Peyer's patch (tissue), 4 donors: ENCODE data around the gene TENT5C. TPM values are rescaled to one million over a fixed set of nuclear protein-coding genes. Genes with fewer than 3 reads are reported as not detected.
A peak's percentile ranks its signal among the peaks of the same experiment; 100 is the strongest.

Source experiments
- DNase-seq, 3 donors: peaks; one replicate each; pipeline ENCODE4 v3.0.0-alpha.2; 2017 to 2019
- H3K27ac ChIP-seq, 4 donors: fragments of 200-600 bp; sonication (generic); one replicate each; pipeline ENCODE4 v1.5.1; 2016 to 2019
- H3K27me3 ChIP-seq, 2 donors: fragments of 200-600 bp; sonication (generic); one replicate each; pipeline ENCODE4 v1.5.1; 2019
- H3K36me3 ChIP-seq, 3 donors: fragments of 200-600 bp; sonication (generic); one replicate each; pipeline ENCODE4 v1.5.1; 2016 to 2019
- H3K4me1 ChIP-seq, 4 donors: fragments of 200-600 bp; sonication (generic); one replicate each; pipeline ENCODE4 v1.5.1; 2016 to 2019
- H3K4me3 ChIP-seq, 4 donors: fragments of 200-600 bp; sonication (generic); 1 replicate in 3 of 4; 2 replicates in 1 of 4; pipeline ENCODE4 v1.5.1; 2016 to 2019; ENCODE audit warnings: mild to moderate bottlenecking in 1 of 4
- H3K9me3 ChIP-seq, 4 donors: fragments of 200-600 bp; sonication (generic); one replicate each; pipeline ENCODE4 v1.5.1; 2016 to 2019; ENCODE audit warnings: mild to moderate bottlenecking in 1 of 4
- POLR2A ChIP-seq, 2 donors: fragments of 450-650 bp; IDR thresholded peaks; one replicate each; pipeline ENCODE4 v1.5.1; 2017; ENCODE audit warnings: antibody characterized with exemption in 2 of 2, mild to moderate bottlenecking in 2 of 2, moderate library complexity in 2 of 2
- total RNA-seq, 4 donors: library from RNA; depleted of rRNA; stranded (reverse); fragments of >200 nt; gene quantifications; one replicate each; pipeline ENCODE4 v1.1.0, GENCODE V29; 2016
- TF ChIP-seq, protein P1 (sequence below), 6 experiments: fragments of 450-650 bp in 4 of 6; fragments of 200-600 bp in 2 of 6; sonication (generic) in 1 of 6; IDR thresholded peaks; one replicate each; pipeline ENCODE4 v1.5.1; 2017 to 2019; ENCODE audit warnings: antibody characterized with exemption in 6 of 6, mild to moderate bottlenecking in 3 of 6, moderate library complexity in 1 of 6

The TENT5C gene
- total RNA-seq, 4 donors from 2014 or later, result 6.4 to 20.6 (median 12.8) TPM

DNA sequence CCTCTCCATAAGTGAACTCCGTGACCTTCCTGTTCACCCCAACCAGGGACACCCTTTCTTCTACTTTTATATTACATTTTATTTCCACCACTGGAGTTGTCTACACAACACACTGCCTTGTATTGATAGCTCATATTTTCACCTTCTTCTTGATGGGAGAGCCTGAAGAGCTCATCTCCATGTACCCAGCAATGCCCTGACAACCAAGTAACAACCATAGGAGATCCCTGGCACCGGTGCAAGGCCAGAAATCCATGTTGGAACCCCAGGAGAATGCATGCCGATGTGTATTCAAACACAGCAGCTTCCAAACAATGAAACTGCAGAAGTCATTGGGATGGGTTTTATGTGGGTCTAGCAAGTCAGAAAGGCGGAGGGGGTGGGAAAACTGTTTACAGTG lies 15.5 kb downstream of the TENT5C start:
- Histone ChIP-seq H3K4me1 (no peaks in the 10 kb centered on the region), H3K36me3 (peaks cover 0 to 5% (median 0%) of the 10 kb centered on the region in 3 donors), H3K27me3 (no peaks in the 10 kb centered on the region), H3K9me3 (no peaks in the 10 kb centered on the region), H3K27ac (no peak overlapping the region), H3K4me3 (no peak overlapping the region)
- TF ChIP-seq POLR2A (IDR thresholded peaks at IDR 0.05), result no peak
- TF ChIP-seq, protein P1, sequence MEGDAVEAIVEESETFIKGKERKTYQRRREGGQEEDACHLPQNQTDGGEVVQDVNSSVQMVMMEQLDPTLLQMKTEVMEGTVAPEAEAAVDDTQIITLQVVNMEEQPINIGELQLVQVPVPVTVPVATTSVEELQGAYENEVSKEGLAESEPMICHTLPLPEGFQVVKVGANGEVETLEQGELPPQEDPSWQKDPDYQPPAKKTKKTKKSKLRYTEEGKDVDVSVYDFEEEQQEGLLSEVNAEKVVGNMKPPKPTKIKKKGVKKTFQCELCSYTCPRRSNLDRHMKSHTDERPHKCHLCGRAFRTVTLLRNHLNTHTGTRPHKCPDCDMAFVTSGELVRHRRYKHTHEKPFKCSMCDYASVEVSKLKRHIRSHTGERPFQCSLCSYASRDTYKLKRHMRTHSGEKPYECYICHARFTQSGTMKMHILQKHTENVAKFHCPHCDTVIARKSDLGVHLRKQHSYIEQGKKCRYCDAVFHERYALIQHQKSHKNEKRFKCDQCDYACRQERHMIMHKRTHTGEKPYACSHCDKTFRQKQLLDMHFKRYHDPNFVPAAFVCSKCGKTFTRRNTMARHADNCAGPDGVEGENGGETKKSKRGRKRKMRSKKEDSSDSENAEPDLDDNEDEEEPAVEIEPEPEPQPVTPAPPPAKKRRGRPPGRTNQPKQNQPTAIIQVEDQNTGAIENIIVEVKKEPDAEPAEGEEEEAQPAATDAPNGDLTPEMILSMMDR (IDR thresholded peaks at IDR 0.05), result no peak
- DNase-seq, result peak in 1 of 3 donors; percentile 11

DNA sequence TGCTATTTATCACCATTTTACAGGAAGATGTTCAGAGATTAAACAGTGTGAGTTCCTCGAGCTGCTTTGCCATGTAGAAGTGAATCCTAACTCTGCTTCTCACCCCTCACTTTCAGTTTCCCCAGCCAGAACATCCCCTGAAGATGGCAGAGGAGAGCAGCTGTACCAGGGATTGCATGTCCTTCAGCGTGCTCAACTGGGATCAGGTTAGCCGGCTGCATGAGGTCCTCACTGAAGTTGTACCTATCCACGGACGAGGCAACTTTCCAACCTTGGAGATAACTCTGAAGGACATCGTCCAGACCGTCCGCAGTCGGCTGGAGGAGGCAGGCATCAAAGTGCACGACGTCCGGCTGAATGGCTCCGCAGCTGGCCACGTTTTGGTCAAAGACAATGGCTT lies 16.9 kb downstream of the TENT5C start:
- Histone ChIP-seq H3K9me3 (no peaks in the 10 kb centered on the region), H3K27ac (no peak overlapping the region), H3K4me3 (no peak overlapping the region), H3K4me1 (peaks cover 0 to 3% (median 0%) of the 10 kb centered on the region in 4 donors), H3K27me3 (no peaks in the 10 kb centered on the region), H3K36me3 (peaks cover 0 to 5% (median 0%) of the 10 kb centered on the region in 3 donors)
- no peak for TF ChIP-seq POLR2A (IDR thresholded peaks at IDR 0.05)
- TF ChIP-seq, protein P1 (IDR thresholded peaks at IDR 0.05), result no peak
- DNase-seq, result peak in 1 of 3 donors; percentile 15

DNA sequence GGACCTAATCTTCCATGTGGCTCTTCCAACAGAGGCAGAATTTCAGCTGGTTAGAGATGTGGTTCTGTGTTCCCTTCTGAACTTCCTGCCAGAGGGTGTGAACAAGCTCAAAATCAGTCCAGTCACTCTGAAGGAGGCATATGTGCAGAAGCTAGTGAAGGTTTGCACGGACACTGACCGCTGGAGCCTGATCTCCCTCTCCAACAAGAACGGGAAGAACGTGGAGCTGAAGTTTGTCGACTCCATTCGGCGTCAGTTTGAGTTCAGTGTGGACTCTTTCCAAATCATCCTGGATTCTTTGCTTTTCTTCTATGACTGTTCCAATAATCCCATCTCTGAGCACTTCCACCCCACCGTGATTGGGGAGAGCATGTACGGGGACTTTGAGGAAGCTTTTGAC lies 17.3 kb downstream of the TENT5C start:
- Histone ChIP-seq H3K9me3 (no peaks in the 10 kb centered on the region), H3K4me3 (no peak overlapping the region), H3K27ac (no peak overlapping the region), H3K4me1 (peaks cover 0 to 4% (median 0%) of the 10 kb centered on the region in 4 donors), H3K36me3 (peaks cover 0 to 5% (median 0%) of the 10 kb centered on the region in 3 donors), H3K27me3 (no peaks in the 10 kb centered on the region)
- no peak for TF ChIP-seq POLR2A (IDR thresholded peaks at IDR 0.05)
- no peak for DNase-seq

DNA sequence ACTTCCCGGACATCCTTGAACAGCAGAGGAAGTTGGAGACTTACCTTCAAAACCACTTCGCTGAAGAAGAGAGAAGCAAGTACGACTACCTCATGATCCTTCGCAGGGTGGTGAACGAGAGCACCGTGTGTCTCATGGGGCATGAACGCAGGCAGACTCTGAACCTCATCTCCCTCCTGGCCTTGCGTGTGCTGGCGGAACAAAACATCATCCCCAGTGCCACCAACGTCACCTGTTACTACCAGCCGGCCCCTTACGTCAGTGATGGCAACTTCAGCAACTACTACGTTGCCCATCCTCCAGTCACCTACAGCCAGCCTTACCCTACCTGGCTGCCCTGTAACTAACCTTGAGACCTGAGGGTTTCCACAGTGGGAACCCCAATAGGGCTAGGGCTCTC lies 17.9 kb downstream of the TENT5C start:
- peak in 1 of 3 donors; percentile 3 for DNase-seq
- H3K4me3 ChIP-seq, result no peak overlapping the region
- peaks cover 0 to 4% (median 0%) of the 10 kb centered on the region in 4 donors for H3K4me1 ChIP-seq
- no peaks in the 10 kb centered on the region for H3K9me3 ChIP-seq
- H3K27ac ChIP-seq, result no peak overlapping the region
- no peak for TF ChIP-seq POLR2A (IDR thresholded peaks at IDR 0.05)
- TF ChIP-seq, protein P1 (IDR thresholded peaks at IDR 0.05), result no peak
- no peaks in the 10 kb centered on the region for H3K27me3 ChIP-seq
- H3K36me3 ChIP-seq, result peaks cover 0 to 5% (median 0%) of the 10 kb centered on the region in 3 donors

DNA sequence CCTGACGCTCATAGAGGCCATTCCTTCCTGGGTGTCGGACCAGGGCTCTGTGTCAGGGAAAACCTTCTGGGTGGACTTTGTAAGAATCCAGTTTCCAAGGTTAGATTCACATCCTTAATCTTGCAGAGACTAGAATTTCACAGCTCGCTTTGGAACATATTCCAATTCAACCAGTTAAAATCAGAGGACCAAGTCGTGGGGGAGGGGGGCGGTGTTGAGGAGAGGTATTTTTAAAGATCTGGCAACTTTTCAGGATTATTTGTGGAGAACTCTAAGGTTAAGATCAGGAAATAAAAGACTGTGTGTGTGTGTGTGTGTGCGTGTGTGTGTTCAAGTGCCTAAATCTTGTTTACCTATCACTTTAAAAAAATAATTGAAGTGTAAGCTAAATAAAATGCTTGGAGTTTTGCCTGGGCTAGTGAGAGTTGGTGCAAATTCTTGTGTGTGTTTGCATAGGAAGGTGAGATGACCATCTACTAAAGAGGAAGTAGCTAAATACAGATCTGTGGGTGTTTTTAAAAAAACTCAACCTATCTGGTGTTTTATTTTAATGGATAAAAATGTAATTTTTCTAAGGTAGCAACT lies 21.8 kb downstream of the TENT5C start:
- TF ChIP-seq, protein P1 (IDR thresholded peaks at IDR 0.05), result no peak
- TF ChIP-seq POLR2A (IDR thresholded peaks at IDR 0.05), result no peak
- Histone ChIP-seq H3K4me3 (no peak overlapping the region), H3K4me1 (peaks cover 0 to 4% (median 0%) of the 10 kb centered on the region in 4 donors), H3K9me3 (no peaks in the 10 kb centered on the region), H3K36me3 (peaks cover 0 to 5% (median 0%) of the 10 kb centered on the region in 3 donors), H3K27me3 (no peaks in the 10 kb centered on the region), H3K27ac (no peak overlapping the region)
- DNase-seq, result peak in 1 of 3 donors; percentile 17

DNA sequence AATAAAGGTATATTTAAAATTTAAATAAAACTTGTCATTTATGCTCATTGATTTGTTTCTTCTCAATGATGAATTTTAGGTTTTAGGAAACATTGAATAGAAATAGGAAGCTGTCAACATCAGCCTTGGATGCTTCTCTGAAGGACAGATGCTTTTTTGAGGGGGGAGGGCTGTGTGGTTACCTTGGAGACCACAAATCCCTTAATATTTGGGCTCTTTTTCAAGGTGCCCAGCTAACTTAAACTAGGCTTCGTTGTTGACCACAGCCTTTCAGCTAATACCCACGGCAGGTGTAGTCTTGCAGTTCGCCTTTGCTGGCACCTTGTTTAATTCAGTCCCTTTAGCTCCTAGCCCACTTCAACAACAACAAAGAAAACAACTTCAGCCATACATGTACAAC lies 22.5 kb downstream of the TENT5C start:
- Histone ChIP-seq H3K9me3 (no peaks in the 10 kb centered on the region), H3K36me3 (peaks cover 0 to 1% (median 0%) of the 10 kb centered on the region in 3 donors), H3K27ac (no peak overlapping the region), H3K4me3 (no peak overlapping the region), H3K4me1 (peaks cover 0 to 4% (median 0%) of the 10 kb centered on the region in 4 donors), H3K27me3 (no peaks in the 10 kb centered on the region)
- TF ChIP-seq, protein P1 (IDR thresholded peaks at IDR 0.05), result no peak
- TF ChIP-seq POLR2A (IDR thresholded peaks at IDR 0.05), result no peak
- DNase-seq, result peak in 1 of 3 donors; percentile 7
